ENCODE results near the gene YPEL2. TPM values are rescaled to one million over a fixed set of nuclear protein-coding genes. Genes with fewer than 3 reads are reported as not detected.

Gene YPEL2
- total RNA-seq, 1 experiment from 2014 or later, result 0.98 TPM

DNA sequence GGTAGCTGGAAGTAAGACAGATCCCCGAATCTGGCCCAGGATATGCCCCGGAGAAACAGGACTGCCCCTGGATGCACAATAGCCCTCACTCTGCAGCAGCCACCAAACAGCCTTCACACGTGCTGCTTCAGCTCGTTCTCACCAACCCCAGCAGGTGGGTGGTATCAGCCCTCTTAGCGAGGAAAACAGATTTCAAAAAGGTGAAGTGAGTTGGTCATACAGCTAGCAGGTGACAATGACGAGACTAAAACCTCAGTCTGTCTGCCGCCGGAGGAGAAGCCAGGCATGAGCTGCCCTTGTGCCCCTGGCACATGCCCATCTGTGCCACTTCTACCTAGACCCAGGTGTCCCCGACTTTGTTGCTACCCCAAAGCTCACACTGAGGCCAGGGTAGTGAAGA is 92.4 kb downstream of the YPEL2 start:
- no peaks in the 10 kb centered on the region for H3K9me3 Mint-ChIP-seq
- H3K23ac ChIP-seq (ENCODE audit: insufficient read length, low read depth, low read length), result no peak overlapping the region
- no peak for DNase-seq
- no peaks in the 10 kb centered on the region for H3K79me1 ChIP-seq (ENCODE audit: insufficient read depth, low read depth, low read length, poor library complexity, severe bottlenecking)
- no CpG with 5 or more reads among the region's 9 CpGs for WGBS (ENCODE audit: extremely low coverage, insufficient read length, low lambda C conversion rate)
- no peak overlapping the region for H2AK5ac ChIP-seq (ENCODE audit: insufficient read length, low read length)
- peaks cover 15 to 20% of the 10 kb centered on the region in 2 experiments; a peak in 3 of 4 replicates for H3K4me1 Mint-ChIP-seq
- H4K8ac ChIP-seq (replicated peaks; ENCODE audit: insufficient read length, low read depth, low read length), result no peak overlapping the region
- no peak overlapping the region for H3T11ph ChIP-seq (ENCODE audit: low read length)
- no peaks in the 10 kb centered on the region for H3K79me2 ChIP-seq (ENCODE audit: insufficient read depth, low read length)
- TF ChIP-seq, protein P1, sequence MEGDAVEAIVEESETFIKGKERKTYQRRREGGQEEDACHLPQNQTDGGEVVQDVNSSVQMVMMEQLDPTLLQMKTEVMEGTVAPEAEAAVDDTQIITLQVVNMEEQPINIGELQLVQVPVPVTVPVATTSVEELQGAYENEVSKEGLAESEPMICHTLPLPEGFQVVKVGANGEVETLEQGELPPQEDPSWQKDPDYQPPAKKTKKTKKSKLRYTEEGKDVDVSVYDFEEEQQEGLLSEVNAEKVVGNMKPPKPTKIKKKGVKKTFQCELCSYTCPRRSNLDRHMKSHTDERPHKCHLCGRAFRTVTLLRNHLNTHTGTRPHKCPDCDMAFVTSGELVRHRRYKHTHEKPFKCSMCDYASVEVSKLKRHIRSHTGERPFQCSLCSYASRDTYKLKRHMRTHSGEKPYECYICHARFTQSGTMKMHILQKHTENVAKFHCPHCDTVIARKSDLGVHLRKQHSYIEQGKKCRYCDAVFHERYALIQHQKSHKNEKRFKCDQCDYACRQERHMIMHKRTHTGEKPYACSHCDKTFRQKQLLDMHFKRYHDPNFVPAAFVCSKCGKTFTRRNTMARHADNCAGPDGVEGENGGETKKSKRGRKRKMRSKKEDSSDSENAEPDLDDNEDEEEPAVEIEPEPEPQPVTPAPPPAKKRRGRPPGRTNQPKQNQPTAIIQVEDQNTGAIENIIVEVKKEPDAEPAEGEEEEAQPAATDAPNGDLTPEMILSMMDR (conservative IDR thresholded peaks at IDR 0.05), result no peak
- H3K4me3 Mint-ChIP-seq, result no peak overlapping the region
- no peaks in the 10 kb centered on the region; the same call in 1 of the 2 replicates for H3K4me1 ChIP-seq (ENCODE audit: insufficient read depth, low read length)
- H4K20me1 ChIP-seq (ENCODE audit: control insufficient read depth, insufficient read depth, insufficient read length), result no peaks in the 10 kb centered on the region
- H3K18ac ChIP-seq (ENCODE audit: insufficient read length, low read depth, low read length), result no peak overlapping the region
- H3K9me3 ChIP-seq (ENCODE audit: control insufficient read depth, low read depth, low read length), result no peaks in the 10 kb centered on the region
- H4K91ac ChIP-seq (ENCODE audit: insufficient read length, low read depth, low read length), result no peak overlapping the region
- H3K23me2 ChIP-seq (ENCODE audit: insufficient read length, low read depth, low read length, poor library complexity, severe bottlenecking), result no peaks in the 10 kb centered on the region
- H3K27ac Mint-ChIP-seq, result no peak overlapping the region
- no peak overlapping the region for H2BK20ac ChIP-seq (ENCODE audit: low read depth, low read length, poor library complexity, severe bottlenecking)
- H3K4ac ChIP-seq (ENCODE audit: low read depth, low read length), result no peak overlapping the region
- H3K27me3 Mint-ChIP-seq (ENCODE audit: low read depth), result no peaks in the 10 kb centered on the region
- H3K56ac ChIP-seq (ENCODE audit: insufficient read length, low read depth, low read length), result no peak overlapping the region
- H3K36me3 Mint-ChIP-seq (ENCODE audit: insufficient read depth in 1 of 3, low read depth in 3 of 3), result no peaks in the 10 kb centered on the region
- H2BK15ac ChIP-seq (ENCODE audit: low read depth, low read length), result no peak overlapping the region
- no peak overlapping the region for H2BK120ac ChIP-seq (ENCODE audit: low read depth, low read length, poor library complexity, severe bottlenecking)
- H2AFZ ChIP-seq (ENCODE audit: low read length), result no peak overlapping the region
- H3K4me2 ChIP-seq (ENCODE audit: insufficient read depth, insufficient read length, low read length), result no peak overlapping the region
- no peak overlapping the region for H4K5ac ChIP-seq (ENCODE audit: insufficient read length, low read depth, low read length)
- no peak overlapping the region for H3K14ac ChIP-seq (ENCODE audit: insufficient read depth, low read length)
- H2BK12ac ChIP-seq (ENCODE audit: insufficient read length, low read depth, low read length), result peak overlapping the region; percentile 53
- H3K9ac ChIP-seq (ENCODE audit: extremely low read depth, insufficient read length, low read length), result no peak overlapping the region
- H3K27ac ChIP-seq (ENCODE audit: insufficient read length, low read depth, low read length), result no peak overlapping the region
- H3K27me3 ChIP-seq (ENCODE audit: insufficient read depth, low read length), result no peaks in the 10 kb centered on the region
- H2BK5ac ChIP-seq (ENCODE audit: insufficient read length, low read length), result no peak overlapping the region
